ENCODE results near the gene AJAP1.

- TF ChIP-seq EZH2 (optimal IDR thresholded peaks at IDR 0.05; ENCODE audit: low read depth, low read length) = no peak
- TF ChIP-seq CTCF (IDR thresholded peaks at IDR 0.05; ENCODE audit: low read length) = no peak
These were observed 48.5 kb downstream of the AJAP1 start for GRCh38 chr1:4702932-4703331.

Data from MM.1S (cell line).